LNCAP (cell line): ENCODE results near the gene SPRY4.

Experiments used
- TF ChIP-seq, protein P1 (sequence below): fragments of 450-650 bp; IDR thresholded peaks from 2 replicates; pipeline ENCODE4 v1.5.1; 2017; ENCODE audit warnings: mild to moderate bottlenecking

SPRY4 gene, protein sequence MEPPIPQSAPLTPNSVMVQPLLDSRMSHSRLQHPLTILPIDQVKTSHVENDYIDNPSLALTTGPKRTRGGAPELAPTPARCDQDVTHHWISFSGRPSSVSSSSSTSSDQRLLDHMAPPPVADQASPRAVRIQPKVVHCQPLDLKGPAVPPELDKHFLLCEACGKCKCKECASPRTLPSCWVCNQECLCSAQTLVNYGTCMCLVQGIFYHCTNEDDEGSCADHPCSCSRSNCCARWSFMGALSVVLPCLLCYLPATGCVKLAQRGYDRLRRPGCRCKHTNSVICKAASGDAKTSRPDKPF

DNA sequence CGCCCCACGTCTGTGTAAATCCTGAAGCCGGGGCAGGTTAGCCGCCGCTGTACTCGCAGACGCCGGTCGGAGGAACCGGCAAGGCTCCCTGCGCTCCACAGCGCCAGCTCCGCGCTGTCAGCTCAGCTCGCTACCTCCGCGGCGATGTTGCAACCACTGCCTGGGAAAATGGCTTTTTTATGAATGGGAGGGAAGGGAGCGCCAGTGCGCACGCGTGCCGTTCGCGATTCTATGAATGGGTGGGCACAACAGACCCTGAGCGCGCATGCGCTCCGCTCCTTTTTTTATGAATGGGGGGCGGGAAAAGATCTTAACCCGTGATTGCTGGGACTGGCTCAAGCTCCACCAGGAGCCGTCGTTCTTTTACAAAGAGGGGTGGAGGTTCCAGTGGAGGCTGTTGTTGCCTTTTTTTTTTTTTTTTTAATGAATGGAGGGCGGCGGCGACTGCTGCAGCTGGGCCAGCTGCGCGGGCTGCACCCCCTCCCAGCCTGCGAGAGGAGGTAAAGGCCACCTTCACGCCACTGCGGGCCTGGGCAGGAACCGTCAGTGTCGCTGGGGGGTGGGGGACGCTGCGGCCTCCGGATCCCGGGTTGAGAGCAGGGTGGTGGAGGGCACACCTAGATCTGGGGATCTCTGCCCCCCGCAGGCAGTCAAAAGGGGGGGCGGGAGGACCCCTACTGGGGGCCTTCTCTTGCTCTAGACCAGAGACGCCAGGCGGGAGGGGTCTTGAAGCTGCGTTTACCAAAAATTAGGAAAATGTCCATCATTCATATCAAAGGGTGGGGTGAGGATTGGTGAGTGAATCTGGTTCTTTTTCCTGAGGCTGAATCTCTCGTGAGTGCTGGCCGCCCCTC is at the start of gene SPRY4:
Gene SPRY4 (minus strand): TSS at position 151 of the 854 bp plus-strand sequence. CDS start 9,913 bp downstream, outside the sequence.
- TF ChIP-seq, protein P1, sequence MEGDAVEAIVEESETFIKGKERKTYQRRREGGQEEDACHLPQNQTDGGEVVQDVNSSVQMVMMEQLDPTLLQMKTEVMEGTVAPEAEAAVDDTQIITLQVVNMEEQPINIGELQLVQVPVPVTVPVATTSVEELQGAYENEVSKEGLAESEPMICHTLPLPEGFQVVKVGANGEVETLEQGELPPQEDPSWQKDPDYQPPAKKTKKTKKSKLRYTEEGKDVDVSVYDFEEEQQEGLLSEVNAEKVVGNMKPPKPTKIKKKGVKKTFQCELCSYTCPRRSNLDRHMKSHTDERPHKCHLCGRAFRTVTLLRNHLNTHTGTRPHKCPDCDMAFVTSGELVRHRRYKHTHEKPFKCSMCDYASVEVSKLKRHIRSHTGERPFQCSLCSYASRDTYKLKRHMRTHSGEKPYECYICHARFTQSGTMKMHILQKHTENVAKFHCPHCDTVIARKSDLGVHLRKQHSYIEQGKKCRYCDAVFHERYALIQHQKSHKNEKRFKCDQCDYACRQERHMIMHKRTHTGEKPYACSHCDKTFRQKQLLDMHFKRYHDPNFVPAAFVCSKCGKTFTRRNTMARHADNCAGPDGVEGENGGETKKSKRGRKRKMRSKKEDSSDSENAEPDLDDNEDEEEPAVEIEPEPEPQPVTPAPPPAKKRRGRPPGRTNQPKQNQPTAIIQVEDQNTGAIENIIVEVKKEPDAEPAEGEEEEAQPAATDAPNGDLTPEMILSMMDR = 0 out of 2 replicates have a peak, but pooled peaks have one; percentile 32

DNA sequence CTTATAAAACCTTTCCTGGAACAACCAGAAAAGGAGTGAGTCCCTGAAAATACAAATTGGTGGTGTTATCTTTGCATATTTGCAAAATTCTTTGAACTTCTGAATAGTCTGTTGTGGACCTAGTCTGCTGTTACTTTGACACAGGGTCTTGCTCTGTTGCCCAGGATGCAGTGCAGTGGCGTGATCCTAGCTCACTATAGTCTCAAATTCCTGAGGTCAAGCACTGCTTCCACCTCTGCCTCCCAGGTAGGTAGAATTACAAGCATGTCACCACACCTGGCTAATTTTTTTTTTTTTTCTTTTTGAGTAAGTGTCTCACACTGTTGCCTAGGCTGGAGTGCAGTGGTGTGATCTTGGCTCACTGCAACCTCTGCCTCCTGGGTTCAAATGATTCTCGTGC is 43.7 kb upstream of the SPRY4 start:
- TF ChIP-seq, protein P1 = no peak

DNA sequence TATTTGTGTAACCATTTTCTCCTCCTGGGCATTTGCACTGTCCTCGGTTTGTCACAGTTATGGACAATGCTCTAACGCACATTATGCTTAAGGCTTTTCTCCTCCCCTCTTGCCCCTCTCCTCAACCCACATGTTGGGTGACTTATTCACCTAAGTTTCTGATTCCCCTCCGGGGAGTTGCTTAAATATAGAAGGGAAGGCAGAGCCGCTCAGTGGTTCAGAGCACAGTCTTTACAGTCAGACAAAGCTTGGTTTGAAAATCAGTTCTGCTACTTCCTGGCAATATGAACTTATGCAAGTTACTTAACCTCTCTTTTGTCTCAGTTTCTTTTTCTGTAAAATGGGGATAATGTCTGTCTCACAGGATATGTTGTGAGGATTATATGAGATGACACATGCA is 41.2 kb upstream of the SPRY4 start:
- TF ChIP-seq, protein P1 = no peak

DNA sequence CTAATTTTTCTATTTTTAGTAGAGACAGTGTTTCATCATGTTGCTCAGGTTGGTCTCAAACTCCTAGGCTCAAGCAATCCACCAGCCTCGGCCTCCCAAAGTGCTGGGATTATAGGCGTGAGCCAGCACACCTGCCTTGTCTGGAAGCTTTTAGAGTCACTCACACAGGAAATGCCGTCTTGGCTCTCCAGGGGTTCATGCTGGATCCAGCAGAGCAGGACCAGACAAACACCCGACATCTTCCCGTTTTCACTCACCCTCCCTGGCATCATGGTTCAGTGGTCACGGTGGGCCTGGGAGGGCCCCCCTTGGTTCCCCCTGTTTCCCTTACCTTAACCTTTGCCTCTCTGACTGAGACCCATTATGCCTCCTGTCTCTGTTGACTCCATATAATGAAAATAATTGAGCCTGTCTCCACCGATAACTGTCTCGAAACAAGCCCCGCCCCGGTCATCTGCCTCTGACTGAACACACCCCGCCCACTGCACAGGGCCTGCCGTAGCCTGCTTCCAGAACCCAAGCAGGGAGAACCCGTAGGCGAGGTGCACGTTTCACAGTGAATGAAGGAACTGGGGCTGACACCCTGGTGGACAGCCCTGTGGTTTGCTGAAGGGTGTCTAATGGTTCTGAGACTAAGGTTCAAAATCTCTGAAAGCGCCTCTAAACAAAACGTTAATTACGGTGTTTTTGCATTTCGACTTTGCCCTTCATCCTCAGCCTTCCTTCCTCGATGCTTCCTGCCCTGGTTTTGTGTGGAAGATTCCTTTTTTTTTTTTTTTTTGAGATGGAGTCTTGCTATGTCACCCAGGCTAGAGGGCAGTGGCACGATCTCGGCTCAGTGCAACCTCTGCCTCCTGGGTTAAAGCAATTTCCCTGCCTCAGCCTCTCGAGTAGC is 39.7 kb upstream of the SPRY4 start:
- TF ChIP-seq, protein P1 = no peak

DNA sequence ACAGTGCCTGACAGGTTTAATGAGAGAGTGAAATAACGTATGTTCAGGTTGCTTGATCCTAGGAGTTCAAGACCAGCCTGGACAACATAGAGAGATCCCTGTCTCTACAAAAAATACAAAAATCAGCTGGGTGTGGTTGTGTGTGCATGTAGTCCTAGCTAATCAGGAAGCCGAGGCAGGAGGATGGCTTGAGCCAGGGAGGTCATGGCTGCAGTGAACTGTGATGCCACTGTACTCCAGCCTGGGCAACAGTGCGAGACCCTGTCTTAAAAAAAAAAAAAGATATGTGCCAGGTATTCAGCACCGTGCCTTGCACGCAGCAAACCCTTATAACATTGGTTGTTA is 38.8 kb upstream of the SPRY4 start:
- TF ChIP-seq, protein P1 = no peak

DNA sequence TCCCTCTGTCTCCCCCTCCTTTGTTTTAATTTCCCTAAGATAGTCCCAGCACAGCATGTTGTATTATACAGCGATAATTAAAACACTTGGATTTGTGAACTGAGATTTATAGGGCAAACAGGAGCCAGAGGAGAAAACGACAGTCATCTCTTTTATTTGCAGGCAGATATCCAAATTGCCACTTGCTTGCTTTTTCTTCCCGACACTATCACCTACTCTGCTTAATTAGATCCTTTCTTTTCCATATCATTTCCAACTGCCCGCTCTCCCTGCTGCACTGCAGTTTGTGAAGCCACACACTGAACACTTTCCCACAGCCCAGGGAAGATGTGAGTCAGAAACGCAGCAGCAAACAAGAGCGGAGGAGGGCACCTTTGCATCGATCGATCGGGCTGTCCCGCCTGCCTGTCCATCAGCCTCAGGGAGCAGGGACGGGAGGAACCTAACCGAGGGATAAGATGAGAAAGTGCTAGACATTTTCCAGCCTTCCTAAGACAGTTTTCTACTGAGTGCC is 35.8 kb upstream of the SPRY4 start:
- TF ChIP-seq, protein P1 = no peak

DNA sequence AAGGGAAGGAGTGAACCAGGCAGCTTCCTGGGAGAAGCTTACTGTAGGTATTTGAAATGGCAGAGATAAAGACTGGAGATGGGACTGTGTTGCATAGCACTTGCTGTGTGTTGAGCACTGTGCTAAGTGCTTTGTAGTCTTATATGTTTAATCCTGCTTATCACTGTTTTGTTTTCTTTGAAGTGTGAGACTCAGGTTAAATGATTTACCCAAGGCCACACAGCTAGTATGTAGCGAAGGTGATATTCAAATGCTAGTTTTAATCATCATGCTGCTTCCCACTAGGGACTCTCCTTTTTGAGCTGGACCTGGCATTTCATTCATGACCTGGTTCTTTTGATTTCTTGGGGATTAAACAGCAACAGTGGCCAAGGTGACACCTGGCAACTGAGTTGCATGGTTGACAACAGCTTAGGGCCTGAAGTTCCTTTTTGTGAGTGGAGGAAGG is 35.3 kb upstream of the SPRY4 start:
- TF ChIP-seq, protein P1 = no peak
